ENCODE data around the gene IPCEF1.
"Not testable (repeated sequence)": the region's sequence is repeated elsewhere in the genome, so short reads cannot be mapped to it uniquely, and the experiment has no call there.

Gene IPCEF1

DNA sequence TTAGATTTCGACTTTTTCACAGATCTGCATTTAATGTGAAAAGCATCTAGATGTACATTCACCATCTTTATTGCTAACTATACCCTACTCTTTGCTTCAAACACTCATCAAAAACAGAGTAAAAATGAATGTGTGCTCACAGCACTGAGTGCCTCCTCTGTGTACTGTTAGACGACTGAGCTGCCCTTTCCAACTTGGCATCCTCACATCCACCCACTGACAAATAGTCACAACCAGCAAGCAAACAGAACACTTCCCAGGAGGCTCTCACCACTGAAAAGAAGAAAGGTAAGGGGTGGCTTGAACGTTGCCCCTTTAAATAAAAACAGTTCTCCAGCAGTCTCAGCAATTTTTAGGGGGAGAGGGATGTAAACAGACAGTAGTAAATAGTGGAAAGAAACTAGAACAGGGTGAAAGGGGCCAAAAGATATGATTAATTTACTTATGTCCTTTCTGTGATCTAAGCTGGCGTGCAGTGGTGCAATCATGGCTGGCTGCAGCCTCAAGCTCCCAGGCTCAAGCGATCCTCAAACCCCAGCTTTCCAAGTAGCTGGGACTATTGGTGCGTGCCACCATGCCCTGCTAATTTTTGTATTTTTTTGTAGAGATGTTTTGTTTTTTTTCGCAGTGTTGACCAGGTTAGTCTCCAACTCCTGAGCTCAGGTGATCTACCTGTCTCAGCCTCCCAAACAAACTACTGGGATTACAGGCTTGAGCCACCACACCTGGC, 48.7 kb downstream of the IPCEF1 start:
- no peak overlapping the region for H3K4me3 ChIP-seq (ENCODE audit: low read depth, low read length)
- TF ChIP-seq, protein P1, sequence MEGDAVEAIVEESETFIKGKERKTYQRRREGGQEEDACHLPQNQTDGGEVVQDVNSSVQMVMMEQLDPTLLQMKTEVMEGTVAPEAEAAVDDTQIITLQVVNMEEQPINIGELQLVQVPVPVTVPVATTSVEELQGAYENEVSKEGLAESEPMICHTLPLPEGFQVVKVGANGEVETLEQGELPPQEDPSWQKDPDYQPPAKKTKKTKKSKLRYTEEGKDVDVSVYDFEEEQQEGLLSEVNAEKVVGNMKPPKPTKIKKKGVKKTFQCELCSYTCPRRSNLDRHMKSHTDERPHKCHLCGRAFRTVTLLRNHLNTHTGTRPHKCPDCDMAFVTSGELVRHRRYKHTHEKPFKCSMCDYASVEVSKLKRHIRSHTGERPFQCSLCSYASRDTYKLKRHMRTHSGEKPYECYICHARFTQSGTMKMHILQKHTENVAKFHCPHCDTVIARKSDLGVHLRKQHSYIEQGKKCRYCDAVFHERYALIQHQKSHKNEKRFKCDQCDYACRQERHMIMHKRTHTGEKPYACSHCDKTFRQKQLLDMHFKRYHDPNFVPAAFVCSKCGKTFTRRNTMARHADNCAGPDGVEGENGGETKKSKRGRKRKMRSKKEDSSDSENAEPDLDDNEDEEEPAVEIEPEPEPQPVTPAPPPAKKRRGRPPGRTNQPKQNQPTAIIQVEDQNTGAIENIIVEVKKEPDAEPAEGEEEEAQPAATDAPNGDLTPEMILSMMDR (IDR thresholded peaks at IDR 0.05; ENCODE audit: borderline replicate concordance, insufficient read depth, low read depth, low read length) = no peak

DNA sequence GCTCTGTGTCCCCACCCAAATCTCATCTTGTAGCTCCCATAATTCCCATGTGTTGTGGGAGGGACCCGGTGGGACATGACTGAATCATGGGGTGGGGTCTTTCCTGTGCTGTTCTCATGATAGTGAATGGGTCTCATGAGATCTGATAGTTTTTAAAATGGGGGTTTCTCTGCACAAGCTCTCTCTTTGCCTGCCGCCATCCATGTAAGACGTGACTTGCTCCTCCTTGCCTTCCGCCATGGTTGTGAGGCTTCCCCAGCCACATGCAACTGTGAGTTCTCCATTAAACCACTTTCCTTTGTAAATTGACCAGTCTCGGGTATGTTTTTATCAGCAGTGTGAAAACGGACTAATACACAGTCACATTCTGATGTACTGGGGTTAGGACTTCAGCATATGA, 49.5 kb downstream of the IPCEF1 start:
- H3K4me3 ChIP-seq (ENCODE audit: low read depth, low read length) = not testable (repeated sequence)

DNA sequence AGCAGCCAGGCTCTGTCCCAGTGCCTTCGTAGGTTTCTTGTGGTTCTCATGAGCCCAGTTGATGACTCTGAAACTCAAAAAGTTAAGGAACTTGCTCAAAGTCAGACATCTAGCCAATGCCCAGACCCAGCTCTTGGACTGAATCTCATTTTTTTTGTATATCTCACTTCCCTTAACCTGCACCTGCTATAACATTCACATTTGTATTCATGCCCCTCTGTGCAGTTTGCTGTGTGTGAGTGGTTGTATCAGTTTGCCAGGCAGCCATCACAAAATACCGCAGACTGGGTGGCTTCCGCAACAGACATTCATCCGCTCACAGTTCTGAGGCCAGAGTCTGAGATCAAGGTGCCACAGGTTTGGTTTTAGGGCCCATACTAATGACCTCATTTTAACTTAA, 49.9 kb downstream of the IPCEF1 start:
- no peak overlapping the region for H3K4me3 ChIP-seq (ENCODE audit: low read depth, low read length)
- TF ChIP-seq, protein P1 (IDR thresholded peaks at IDR 0.05; ENCODE audit: borderline replicate concordance, insufficient read depth, low read depth, low read length) = no peak

DNA sequence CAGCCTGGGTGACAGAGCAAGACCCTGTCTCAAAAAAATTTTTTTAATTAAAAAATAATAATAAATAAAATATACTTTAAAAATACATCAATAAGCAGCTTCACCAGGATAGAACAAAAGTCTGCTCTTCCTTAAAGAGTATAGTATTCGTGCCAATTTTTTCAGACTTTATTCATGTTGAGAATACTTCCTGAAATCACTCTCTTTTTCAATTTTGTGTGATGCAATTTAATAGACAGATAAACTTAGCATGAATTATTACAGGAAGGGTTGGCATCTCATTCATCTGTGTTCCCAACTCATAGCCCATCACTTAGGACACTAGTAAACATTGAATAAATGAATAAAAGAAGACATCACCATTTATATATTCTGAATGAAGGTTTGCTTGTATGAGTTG, 52.4 kb downstream of the IPCEF1 start:
- H3K4me3 ChIP-seq (ENCODE audit: low read depth, low read length) = no peak overlapping the region
- TF ChIP-seq, protein P1 (IDR thresholded peaks at IDR 0.05; ENCODE audit: borderline replicate concordance, insufficient read depth, low read depth, low read length) = no peak

DNA sequence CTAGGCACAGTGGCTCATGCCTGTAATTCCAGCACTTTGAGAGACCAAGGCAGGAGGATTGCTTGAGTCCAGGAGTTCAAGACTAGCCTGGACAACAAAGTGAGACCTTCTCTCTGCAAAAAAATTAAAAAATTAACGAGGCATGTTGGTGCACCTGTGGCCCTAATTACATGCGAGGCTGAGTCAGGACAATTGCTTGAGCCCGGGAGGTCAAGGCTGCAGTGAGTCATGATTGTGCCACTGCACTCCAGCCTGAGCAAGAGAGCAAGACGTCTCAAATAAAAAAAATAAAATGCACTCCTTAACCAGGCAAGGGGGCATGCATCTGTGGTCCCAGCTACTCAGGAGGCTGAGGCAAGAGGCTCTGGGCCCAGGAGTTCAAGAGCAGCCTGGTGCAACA, 53.0 kb downstream of the IPCEF1 start:
- not testable (repeated sequence) for H3K4me3 ChIP-seq (ENCODE audit: low read depth, low read length)

DNA sequence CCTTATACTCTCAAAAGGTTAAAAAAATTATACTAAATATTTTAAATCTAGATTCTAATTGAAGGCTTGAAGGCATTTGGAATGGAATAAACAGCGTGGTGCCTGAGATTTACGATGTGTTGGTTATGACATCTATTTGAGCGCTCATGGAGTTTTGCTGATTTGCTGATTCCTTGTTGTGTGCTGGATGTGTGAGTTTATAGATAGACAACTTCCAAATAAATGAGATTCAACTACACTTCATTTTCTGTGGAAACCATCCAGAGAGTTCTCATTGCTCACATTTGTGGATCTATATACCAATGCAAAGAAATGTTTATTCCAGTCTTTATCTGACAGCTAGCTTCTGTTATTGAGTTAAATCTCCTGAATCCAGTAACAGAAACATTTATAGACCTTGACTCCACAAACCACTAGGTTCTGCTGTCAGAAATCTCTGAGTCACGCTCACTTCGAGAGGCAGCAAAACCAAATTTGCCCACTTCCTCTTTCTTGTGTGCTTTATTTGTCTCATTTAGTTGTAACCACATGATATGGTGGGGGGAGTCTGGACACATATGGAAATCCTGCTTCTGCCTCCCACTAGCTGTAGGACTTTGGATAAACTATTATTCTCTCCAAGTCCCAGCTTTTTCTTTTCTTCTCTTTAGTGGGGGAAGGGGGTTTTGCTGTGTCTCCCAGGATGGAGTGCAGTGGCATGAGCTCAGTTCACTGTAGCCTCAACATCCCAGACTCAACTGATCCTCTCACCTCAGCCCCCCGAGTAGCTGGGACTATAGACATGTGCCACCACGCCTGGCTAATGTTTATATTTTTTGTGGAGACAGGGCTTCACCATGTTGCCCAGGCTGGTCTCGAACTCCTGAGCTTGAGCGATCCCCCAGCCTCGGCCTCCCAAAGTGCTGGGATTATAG, 54.5 kb downstream of the IPCEF1 start:
- TF ChIP-seq, protein P1 (IDR thresholded peaks at IDR 0.05; ENCODE audit: borderline replicate concordance, insufficient read depth, low read depth, low read length) = no peak
- no peak overlapping the region for H3K4me3 ChIP-seq (ENCODE audit: low read depth, low read length)

DNA sequence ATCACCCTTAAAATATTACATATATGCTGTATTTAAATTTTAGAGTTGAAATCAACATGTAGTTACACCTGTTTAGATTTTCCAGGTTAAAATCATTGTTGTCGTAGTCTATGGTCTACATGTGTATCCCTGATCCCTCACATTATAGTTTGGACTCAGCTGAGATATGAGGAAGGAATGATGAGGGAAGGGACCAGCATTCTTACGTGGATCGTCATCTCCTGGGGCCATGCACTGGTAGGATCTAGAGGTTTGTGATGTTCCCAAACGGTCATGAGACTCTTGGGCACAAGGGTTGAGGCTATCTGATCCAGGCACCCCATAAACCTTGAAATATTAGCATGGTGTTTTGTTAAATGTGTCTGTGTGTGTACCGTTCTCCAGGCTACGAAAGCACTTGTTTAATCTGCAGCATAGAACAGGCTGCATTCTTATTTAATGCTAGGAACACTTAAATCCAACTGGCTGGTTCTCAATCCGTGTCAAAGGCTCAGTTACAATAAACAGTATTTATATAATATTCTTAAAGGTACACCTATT, 55.4 kb downstream of the IPCEF1 start:
- TF ChIP-seq, protein P1 (IDR thresholded peaks at IDR 0.05; ENCODE audit: borderline replicate concordance, insufficient read depth, low read depth, low read length) = no peak
- no peak overlapping the region for H3K4me3 ChIP-seq (ENCODE audit: low read depth, low read length)

DNA sequence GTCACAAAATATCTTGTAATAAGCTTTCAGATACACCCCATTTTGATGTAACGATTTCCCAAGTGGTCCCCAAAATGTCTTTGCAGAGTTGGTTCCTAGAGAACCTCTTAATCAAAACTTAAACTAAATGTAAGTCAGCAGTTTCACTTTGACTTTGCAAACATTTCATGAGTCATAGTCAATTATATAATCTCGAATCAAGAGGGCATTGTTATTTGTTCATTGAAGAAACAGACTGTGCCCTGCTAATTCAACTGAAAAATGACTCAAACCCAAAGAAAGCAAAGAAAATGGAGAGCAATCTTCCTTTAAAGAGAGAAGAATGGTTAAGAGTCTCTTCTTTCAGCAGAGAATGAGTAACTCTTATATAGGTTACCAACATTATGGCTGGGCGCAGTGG, 58.3 kb downstream of the IPCEF1 start:
- TF ChIP-seq, protein P1 (IDR thresholded peaks at IDR 0.05; ENCODE audit: borderline replicate concordance, insufficient read depth, low read depth, low read length) = no peak
- H3K4me3 ChIP-seq (ENCODE audit: low read depth, low read length) = no peak overlapping the region
